ENCODE results near the gene ULK4. TPM values are rescaled to one million over a fixed set of nuclear protein-coding genes. Genes with fewer than 3 reads are reported as not detected.

ULK4 gene
- total RNA-seq, 2 donors from 2014 or later: 11.1 to 17.9 TPM

GRCh38 chr3:41315126-41315525, 646.8 kb downstream of the ULK4 start:
- Histone ChIP-seq H3K27ac (ENCODE audit: low read depth, low read length) (no peak overlapping the region), H3K4me1 (ENCODE audit: control insufficient read depth, insufficient read depth, low read length) (peaks cover 3% of the 10 kb centered on the region), H3K9ac (ENCODE audit: extremely low read depth, low read length, poor library complexity, severe bottlenecking) (no peak overlapping the region), H3K4me3 (ENCODE audit: low read length) (no peak overlapping the region), H3K9me3 (ENCODE audit: control insufficient read depth, low read length) (no peaks in the 10 kb centered on the region), H3K36me3 (ENCODE audit: control insufficient read depth, insufficient read depth, low read length) (no peaks in the 10 kb centered on the region), H3K27me3 (ENCODE audit: control insufficient read depth, insufficient read depth, low read length, poor library complexity, severe bottlenecking) (peaks cover 11% of the 10 kb centered on the region)
- Mint-ChIP-seq H3K9me3 (no peaks in the 10 kb centered on the region), H3K27me3 (ENCODE audit: insufficient read depth) (no peaks in the 10 kb centered on the region), H3K4me3 (no peak overlapping the region), H3K27ac (no peak overlapping the region), H3K36me3 (ENCODE audit: low read depth) (no peaks in the 10 kb centered on the region), H3K4me1 (peaks cover 26% of the 10 kb centered on the region)
- TF ChIP-seq, protein P1, sequence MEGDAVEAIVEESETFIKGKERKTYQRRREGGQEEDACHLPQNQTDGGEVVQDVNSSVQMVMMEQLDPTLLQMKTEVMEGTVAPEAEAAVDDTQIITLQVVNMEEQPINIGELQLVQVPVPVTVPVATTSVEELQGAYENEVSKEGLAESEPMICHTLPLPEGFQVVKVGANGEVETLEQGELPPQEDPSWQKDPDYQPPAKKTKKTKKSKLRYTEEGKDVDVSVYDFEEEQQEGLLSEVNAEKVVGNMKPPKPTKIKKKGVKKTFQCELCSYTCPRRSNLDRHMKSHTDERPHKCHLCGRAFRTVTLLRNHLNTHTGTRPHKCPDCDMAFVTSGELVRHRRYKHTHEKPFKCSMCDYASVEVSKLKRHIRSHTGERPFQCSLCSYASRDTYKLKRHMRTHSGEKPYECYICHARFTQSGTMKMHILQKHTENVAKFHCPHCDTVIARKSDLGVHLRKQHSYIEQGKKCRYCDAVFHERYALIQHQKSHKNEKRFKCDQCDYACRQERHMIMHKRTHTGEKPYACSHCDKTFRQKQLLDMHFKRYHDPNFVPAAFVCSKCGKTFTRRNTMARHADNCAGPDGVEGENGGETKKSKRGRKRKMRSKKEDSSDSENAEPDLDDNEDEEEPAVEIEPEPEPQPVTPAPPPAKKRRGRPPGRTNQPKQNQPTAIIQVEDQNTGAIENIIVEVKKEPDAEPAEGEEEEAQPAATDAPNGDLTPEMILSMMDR (conservative IDR thresholded peaks at IDR 0.05): no peak
- no peak for DNase-seq
- 42 to 100% methylated on average over 1 to 2 of the region's 2 CpGs for WGBS, 2 experiments (ENCODE audit: insufficient coverage in 1 of 2, insufficient read length in 1 of 2)

GRCh38 chr3:41308119-41308518, 653.8 kb downstream of the ULK4 start:
- Histone ChIP-seq H3K36me3 (ENCODE audit: control insufficient read depth, insufficient read depth, low read length) (no peaks in the 10 kb centered on the region), H3K4me1 (ENCODE audit: control insufficient read depth, insufficient read depth, low read length) (no peaks in the 10 kb centered on the region), H3K9ac (ENCODE audit: extremely low read depth, low read length, poor library complexity, severe bottlenecking) (no peak overlapping the region), H3K27me3 (ENCODE audit: control insufficient read depth, insufficient read depth, low read length, poor library complexity, severe bottlenecking) (no peaks in the 10 kb centered on the region), H3K9me3 (ENCODE audit: control insufficient read depth, low read length) (peaks cover 5% of the 10 kb centered on the region), H3K4me3 (ENCODE audit: low read length) (no peak overlapping the region), H3K27ac (ENCODE audit: low read depth, low read length) (no peak overlapping the region)
- 97% methylated on average over 2 of the region's 2 CpGs; no CpG with 5 or more reads in 1 of the 2 experiments for WGBS, 2 experiments (ENCODE audit: insufficient coverage in 1 of 2, insufficient read length in 1 of 2)
- H3K36me3 Mint-ChIP-seq (ENCODE audit: low read depth): peaks cover 4% of the 10 kb centered on the region
- peaks cover 7% of the 10 kb centered on the region for H3K9me3 Mint-ChIP-seq
- no peak for DNase-seq
- H3K4me1 Mint-ChIP-seq: no peaks in the 10 kb centered on the region
- TF ChIP-seq, protein P1 (conservative IDR thresholded peaks at IDR 0.05): no peak
- H3K27ac Mint-ChIP-seq: no peak overlapping the region
- no peak overlapping the region for H3K4me3 Mint-ChIP-seq
- no peaks in the 10 kb centered on the region for H3K27me3 Mint-ChIP-seq (ENCODE audit: insufficient read depth)

DNA sequence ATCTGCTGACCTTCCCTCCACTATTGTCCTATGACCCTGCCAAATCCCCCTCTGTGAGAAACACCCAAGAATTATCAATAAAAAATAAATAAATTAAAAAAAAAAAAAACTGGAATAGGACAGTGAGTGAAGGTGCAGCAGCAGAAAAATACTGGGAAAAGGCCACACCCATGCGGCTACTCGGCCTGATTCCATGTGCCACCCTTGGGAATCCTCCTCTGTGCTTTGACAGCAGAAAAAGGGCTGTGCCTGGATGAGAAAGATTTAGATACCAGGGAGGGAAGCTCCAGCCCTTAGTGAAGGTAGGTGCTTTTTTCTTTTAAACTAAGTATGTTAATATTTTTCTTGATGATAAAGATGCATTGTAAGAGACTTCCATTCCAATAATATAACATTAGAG, 654.8 kb downstream of the ULK4 start:
- TF ChIP-seq, protein P1 (conservative IDR thresholded peaks at IDR 0.05): no peak
- Mint-ChIP-seq H3K36me3 (ENCODE audit: low read depth) (peaks cover 4% of the 10 kb centered on the region), H3K27me3 (ENCODE audit: insufficient read depth) (no peaks in the 10 kb centered on the region), H3K27ac (no peak overlapping the region), H3K9me3 (peaks cover 7% of the 10 kb centered on the region), H3K4me1 (no peaks in the 10 kb centered on the region), H3K4me3 (no peak overlapping the region)
- Histone ChIP-seq H3K27me3 (ENCODE audit: control insufficient read depth, insufficient read depth, low read length, poor library complexity, severe bottlenecking) (no peaks in the 10 kb centered on the region), H3K9me3 (ENCODE audit: control insufficient read depth, low read length) (peaks cover 5% of the 10 kb centered on the region), H3K9ac (ENCODE audit: extremely low read depth, low read length, poor library complexity, severe bottlenecking) (no peak overlapping the region), H3K27ac (ENCODE audit: low read depth, low read length) (no peak overlapping the region), H3K36me3 (ENCODE audit: control insufficient read depth, insufficient read depth, low read length) (no peaks in the 10 kb centered on the region), H3K4me1 (ENCODE audit: control insufficient read depth, insufficient read depth, low read length) (no peaks in the 10 kb centered on the region), H3K4me3 (ENCODE audit: low read length) (no peak overlapping the region)
- no peak for DNase-seq
- WGBS, 2 experiments (ENCODE audit: insufficient coverage in 1 of 2, insufficient read length in 1 of 2): 88 to 100% methylated on average over 2 of the region's 2 CpGs

Measured in endodermal cell (in vitro differentiated cells).